SW 1271 (cell line): Measurements from ENCODE around the gene RAD51B.
"Not testable (repeated sequence)": the region's sequence is repeated elsewhere in the genome, so short reads cannot be mapped to it uniquely, and the experiment has no call there.

Source experiments
- DNase-seq, 2 experiments: peaks; one replicate each; lab custom pipeline; 2025; lab: John Stamatoyannopoulos, UW

The RAD51B gene

DNA sequence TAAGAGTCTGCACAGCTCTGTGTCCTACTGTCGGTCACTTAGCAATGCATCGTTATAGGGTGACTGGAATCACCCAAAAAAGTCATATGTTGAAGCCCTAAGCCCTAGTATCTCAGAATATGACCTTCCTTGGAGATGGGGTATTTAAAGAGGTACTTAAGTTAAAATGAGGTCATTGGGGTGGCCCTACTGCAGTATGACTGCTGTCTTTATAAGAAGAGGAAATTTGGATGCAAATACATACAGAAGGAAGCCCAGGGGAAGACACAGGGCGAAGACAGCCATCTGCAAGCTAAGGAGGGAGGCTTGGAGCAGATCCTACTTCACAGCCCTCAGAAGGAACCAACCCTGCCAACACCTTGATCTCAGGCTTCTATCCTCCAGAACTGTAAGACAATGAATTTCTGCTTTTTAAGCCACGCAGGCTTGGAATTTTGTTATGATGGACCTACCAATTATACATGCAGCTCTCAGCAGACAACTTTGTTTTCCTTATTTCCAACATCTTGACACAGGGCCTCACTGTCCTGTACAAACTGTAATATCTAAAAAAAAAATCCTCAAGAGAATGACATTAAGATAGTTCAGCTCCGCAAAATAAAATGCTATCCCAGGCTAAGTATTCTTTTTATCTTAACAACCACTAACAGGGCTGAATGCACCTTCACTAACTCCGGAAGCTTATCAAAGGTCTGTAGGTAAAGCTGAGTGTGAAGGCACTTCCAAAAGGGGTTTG lies 932.9 kb downstream of the RAD51B start:
- no peak for DNase-seq

DNA sequence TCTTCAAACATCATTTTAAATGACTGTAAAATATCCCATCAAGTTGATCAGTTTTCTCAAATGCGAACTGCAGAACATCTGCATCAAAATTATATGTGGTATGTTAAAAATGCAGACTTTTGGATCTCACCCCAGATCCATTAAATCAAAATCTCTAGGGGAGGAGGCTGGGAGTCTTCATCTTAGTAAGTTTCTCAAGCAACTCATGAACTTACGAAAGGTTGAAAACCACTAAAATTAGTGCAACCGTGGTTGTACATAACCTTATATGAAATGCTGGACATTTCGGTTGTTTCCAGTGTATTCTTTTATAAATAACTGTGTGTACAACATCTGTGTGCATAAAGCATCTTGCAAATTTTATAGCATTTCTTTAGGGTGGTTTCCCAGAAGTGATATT lies 934.1 kb downstream of the RAD51B start:
- DNase-seq: no peak

DNA sequence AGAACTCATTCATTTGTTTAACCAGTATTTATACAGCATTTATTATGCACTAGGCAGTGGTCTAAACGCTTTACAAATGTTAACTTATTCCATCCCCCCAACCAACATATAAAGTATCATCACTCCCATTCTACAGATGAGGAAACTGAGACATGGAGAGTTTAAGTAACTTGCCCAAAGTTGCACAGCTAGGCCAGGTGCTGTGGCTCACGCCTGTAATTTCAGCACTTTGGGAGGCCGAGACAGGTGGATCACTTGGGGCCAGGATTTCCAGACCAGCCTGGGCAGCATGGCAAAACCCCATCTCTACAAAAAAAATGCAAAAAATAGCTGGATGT lies 935.4 kb downstream of the RAD51B start:
- no peak for DNase-seq

DNA sequence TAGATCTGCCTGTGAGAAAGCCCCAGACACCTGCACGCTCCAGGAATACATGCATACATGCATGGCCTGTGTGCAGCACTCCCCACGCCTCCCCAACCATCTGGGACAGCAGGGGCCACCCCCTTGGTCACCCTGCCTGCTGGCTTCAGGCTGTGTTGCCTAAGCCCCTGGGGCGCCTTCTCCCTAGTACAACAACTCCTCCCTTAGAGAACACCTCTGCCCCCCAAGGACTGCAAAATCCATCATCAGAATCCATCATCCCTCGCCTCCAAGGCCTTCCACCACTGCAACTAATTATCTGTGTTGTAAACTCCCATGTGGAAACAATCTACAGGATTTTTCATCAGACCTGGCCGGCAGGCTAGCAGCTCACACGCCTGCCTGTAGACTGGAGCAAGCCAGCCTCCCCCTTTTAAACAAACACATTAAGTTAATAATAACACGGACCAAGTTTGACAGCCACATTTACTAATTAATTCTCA lies 936.5 kb downstream of the RAD51B start:
- DNase-seq: no peak

DNA sequence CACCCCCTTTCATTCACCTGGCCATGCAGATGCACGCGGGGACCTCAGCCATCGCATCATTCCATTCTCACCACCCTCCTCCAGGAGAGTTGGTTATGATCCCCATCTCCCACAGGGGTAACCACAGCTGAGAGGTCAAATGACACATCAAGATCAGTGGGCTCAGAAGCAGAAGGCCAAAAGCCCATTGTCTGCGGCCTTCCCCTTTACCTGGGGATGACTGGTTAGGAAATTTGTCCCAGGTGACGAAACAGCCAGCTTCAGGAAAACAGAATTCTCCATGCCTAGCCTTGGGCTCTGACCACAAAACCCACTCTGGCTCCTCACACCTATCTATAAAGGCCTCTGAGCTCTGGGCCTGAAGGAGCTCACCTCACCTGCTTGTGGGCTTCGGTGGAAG lies 937.2 kb downstream of the RAD51B start:
- DNase-seq: no peak

DNA sequence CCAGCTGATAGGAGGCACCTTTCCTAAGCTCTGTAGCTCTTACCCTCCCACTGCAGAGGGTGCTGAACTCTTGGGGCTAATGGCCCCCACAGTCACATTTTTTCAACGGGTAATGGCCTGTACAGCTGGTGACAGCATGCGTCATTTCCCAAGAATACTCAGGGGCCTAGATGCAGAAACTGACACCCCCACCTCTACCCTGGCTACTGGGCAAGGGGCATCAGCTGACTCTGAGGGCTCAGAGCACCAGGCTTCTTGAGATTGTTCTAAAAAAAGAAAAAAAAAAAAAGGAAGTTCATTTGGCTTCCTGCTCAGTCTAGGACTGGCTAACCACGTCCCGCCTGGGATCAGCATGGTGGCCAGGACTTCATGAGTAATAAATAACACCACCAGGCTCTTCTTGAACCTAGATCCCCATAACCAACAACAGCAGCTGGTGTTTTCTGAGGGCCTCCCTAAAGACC lies 938.1 kb downstream of the RAD51B start:
- DNase-seq: no peak

DNA sequence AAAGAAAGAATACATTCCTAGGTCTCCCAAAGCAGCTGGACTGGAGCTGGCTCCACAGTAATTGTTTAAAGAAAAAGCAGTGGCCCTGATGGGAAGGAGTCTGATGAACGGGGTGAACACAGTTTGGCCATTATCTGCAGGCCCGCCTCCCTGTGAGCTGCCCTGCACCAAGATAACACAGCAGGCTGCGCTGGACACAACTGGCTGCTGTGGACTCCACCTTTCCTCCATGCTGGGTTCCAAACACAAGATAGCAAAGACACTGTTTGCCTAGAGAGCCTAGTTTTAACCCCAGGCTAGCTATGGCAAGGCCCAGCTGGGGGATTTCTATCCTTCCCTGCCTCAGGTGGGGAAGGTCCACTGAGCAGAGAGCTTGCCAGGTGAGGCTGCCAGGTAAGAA lies 938.7 kb downstream of the RAD51B start:
- DNase-seq: no peak

DNA sequence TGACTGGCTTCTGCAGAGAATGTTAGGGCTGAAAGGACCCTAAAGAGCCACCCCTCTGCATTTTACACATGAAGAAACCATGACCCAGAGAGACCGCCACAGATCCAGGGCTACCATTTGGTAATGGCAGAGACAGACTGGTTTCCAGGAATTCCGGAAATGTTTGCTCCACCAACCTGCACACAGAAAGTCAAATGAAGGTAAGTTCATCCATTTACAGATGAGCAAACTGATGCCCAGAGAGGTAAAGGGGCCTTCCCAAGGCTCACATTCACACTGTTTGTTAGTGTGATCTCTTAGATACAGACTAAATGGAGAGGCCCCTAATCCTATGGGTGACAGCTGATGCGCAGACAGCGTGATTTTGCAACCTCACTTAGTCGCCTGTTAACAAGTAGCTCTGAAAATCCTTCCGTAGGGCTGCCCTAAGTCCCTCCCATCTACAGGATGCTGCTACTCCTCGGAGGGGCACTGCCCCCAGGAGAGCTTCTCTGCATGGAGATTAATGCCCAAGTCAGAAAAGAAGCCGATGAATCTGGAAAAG lies 939.5 kb downstream of the RAD51B start:
- DNase-seq: no peak

- no peak for DNase-seq
Observed at GRCh38 chr14:68759937-68760336, 940.4 kb downstream of the RAD51B start.

- no peak for DNase-seq
Observed at GRCh38 chr14:68760761-68761160, 941.2 kb downstream of the RAD51B start.

DNA sequence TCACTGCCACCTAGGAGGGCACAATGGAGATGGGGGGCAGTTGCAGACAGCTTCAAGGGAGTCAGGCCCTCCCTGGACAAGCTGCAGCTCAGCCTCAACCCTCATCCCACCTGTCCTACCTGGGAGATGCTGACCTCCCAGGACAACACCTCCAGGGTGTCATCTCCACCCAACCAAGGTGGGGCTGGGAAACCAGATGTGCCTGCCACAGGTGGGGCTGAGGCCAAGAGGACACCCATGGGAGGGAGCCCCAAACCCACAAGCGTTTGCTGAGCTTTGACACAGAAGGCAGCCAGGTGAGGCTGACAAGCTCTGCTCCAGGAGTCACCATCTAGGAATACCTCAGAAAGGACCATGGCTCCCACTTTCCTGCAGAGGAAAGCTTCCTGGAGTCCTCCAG lies 941.8 kb downstream of the RAD51B start:
- DNase-seq: no peak

DNA sequence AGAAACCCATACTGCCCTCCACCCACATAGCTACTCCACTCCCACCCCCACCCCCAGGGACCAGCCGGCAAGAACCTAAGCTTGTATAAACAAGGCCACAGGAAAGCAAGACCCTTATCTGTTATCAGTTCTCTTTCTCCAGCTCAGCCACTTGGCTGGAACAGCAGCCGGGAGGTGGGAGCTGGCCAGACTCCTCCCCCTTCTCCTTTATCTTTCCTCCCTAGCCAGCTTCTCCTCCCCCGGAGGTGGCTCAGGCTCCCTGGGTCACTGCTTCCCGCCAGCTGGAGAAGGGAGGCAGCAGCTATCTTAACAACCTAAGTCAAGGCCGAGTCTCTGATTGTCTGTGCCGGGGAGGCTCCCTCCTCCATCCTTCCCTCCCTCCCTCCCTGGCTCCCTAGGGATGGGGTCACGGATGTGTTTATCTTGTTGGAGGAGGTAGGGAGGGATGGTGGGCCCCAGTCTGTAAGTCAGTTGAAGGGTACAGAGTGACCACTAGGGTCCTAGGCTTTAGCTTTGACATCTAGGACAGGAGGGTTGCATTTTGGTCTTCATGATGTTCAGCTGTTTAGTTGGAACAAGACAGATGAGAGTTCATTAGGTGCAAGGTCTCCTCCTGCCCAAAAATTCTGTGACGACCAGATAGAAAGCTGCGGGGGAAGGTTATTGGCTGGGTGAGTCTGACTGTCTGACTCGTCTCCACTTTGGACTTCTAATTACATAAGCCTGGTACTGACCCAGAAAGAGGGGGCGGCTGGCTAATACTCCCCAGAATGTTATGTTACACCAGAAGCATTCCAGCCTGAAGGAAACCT lies 943.6 kb downstream of the RAD51B start:
- DNase-seq: no peak

GRCh38 chr14:68763843-68764242 lies 944.3 kb downstream of the RAD51B start:
- not testable (repeated sequence) for DNase-seq

DNA sequence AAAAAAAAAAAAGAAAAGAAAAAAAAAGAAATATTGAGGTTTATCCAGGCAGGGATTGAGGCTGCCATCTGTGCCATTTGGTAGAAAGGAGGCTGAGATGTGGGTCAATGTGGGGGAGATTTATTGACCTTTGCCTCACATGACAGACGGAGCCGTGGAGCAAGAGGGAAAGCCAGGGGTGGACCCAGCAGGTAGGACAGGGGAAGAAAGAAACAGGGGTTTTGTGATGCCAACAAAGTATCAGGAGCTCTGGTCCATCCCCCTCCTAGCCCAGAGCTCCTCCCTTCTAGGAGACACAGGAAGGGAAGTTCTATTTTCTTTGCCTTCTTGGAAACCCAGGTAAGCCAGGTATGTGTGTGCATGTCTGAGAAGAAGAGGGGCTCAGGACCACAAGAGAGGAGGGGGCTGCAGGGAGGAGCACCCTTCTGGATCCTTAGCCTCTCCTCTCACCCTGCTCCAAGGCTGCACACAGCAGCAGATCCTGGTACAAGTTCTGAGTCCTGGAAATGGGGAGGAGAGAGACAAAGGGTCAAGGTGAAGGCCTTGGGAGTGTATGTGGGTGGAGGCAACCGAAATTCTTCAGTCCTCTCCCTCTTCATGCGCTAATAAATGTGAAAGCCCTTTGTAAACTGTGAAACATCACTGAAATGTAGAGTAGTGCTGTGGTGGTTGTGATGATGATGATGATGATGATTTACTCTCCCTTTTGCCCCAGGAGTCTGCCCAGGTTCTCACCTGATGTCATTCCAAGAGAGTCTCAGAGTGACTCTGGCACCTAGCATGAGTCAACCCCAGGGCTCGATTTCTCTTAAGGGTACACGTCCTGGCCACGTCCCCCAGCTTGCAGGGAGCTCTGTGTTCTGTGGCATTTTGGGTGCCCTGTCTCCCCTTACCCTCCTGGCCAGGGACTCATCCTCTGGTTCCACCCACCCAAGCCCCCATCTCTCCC lies 947.0 kb downstream of the RAD51B start:
- DNase-seq: no peak

DNA sequence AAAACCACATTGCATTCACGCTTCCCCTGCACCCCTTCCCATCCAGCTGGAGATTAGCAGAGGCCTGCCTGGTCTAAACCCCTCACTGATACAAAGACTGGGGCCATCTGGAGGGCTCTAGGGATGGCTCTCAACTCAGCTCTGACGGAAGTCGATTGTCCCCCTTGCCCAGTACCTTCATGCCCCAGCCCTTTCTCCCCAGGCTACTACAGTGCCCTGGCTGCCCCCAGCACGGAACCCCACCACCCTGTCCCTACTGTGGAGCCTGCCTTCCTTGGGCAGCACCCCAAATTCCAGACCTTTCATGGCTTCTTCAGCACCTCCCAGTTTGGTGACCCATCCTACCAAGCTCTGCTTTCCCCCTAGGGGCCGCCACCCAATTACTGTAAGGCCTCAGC lies 947.7 kb downstream of the RAD51B start:
- DNase-seq: no peak

GRCh38 chr14:68768316-68768715 lies 948.7 kb downstream of the RAD51B start:
- no peak for DNase-seq

- no peak for DNase-seq
Observed at GRCh38 chr14:68770051-68770450, 950.5 kb downstream of the RAD51B start.

DNA sequence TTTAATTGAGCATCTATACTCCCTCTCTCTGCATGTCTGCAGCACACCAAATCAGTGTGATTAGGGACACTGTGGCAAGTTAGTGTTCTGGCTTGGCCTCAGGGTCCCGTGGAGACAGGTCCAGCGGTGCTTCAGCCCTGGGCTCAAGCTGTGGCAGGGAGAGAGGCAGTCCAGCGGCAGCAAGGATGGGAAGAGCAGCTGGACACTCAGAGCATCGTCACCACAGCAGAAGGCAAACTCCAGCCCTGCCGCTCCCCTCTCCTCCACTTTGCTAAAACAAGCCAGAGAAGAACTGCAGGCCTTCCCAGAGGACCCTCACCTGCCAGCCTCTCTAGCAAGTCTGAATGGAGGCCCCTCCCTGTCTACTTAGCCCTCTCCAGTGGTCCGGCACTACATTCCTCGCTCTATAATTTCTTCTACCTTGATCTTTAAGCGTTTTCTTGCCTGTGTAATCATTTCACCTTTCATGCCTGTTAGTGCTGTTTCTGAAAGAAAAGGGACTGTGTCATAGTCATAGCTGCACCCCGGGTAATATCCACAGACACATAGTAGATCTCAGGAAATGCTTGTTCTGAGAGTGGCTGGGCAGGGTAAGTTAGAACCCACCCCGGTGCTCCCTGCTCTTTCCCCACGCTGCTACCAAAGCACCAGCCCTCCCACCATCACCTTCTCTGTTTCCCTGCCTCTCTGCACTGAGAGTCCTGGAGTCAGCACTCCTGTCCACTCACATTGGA lies 951.1 kb downstream of the RAD51B start:
- no peak for DNase-seq

DNA sequence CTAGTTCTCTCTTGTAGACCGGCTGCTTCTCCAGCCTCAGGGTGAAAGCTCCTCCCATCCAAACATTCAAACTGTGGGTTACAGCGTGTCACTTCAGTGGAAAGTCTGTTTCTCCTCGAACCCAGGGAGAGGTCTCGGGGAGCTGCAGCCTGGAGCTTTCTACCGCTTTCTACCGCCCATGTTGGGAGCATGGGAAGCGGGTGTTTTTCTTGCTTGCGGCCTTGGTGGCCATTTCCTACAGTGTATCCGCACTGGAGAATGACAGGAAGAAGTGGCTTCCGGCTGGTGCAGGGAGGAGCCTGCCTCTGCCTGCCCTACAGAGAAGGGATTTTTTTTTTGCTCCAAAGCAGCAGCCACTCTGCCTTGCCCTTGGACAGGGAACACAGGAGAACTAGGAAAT lies 952.1 kb downstream of the RAD51B start:
- no peak for DNase-seq

GRCh38 chr14:68772761-68773381 lies 953.3 kb downstream of the RAD51B start:
- no peak for DNase-seq
